Omental fat pad (tissue), 4 donors: ENCODE data around the gene SH3RF3. TPM values are rescaled to one million over a fixed set of nuclear protein-coding genes. Genes with fewer than 3 reads are reported as not detected.
"Not testable (repeated sequence)": the region's sequence is repeated elsewhere in the genome, so short reads cannot be mapped to it uniquely, and the experiment has no call there.

Experiments used
- ATAC-seq: fragments of 150-250 bp; one replicate; pipeline ENCODE4 v1.9.1; 2016; ENCODE audit warnings: mild to moderate bottlenecking, moderate library complexity; ENCODE audit not compliant: low FRiP score
- DNase-seq: peaks from one replicate; pipeline ENCODE4 v3.0.0-alpha.2; 2019; ENCODE audit warnings: low spot score
- CTCF ChIP-seq, 3 donors: fragments of 450-650 bp; IDR thresholded peaks; one replicate each; pipeline ENCODE4 v1.5.1; 2016 to 2017; ENCODE audit warnings: antibody characterized with exemption in 3 of 3, mild to moderate bottlenecking in 3 of 3, moderate library complexity in 2 of 3
- total RNA-seq, 4 donors: library from RNA; depleted of rRNA; stranded (reverse); fragments of >200 nt; gene quantifications; one replicate each; pipeline ENCODE4 v1.1.0, GENCODE V29; 2016

SH3RF3 gene
- total RNA-seq, 4 donors from 2014 or later = 6.5 to 16.6 (median 8.6) TPM

- no peak for ATAC-seq
- DNase-seq = no peak
- TF ChIP-seq CTCF (IDR thresholded peaks at IDR 0.05) = no peak
Measured at GRCh38 chr2:109532728-109533076, 403.7 kb downstream of the SH3RF3 start.

- no peak for TF ChIP-seq CTCF (IDR thresholded peaks at IDR 0.05)
- ATAC-seq = no peak
- DNase-seq = no peak
Measured at GRCh38 chr2:109533823-109534222, 404.8 kb downstream of the SH3RF3 start.

- ATAC-seq (no peak), DNase-seq (no peak)
- no peak for TF ChIP-seq CTCF (IDR thresholded peaks at IDR 0.05)
Measured at GRCh38 chr2:109535217-109535946, 406.4 kb downstream of the SH3RF3 start.

GRCh38 chr2:109536556-109536955 is 407.6 kb downstream of the SH3RF3 start:
- not testable (repeated sequence) for DNase-seq, ATAC-seq

GRCh38 chr2:109537565-109538222 is 408.7 kb downstream of the SH3RF3 start:
- no peak for TF ChIP-seq CTCF (IDR thresholded peaks at IDR 0.05)
- DNase-seq (no peak), ATAC-seq (no peak)

GRCh38 chr2:109538546-109538945 is 409.5 kb downstream of the SH3RF3 start:
- DNase-seq (no peak), ATAC-seq (no peak)
- TF ChIP-seq CTCF (IDR thresholded peaks at IDR 0.05) = no peak

GRCh38 chr2:109542384-109542783 is 413.4 kb downstream of the SH3RF3 start:
- no peak for TF ChIP-seq CTCF (IDR thresholded peaks at IDR 0.05)
- DNase-seq (no peak), ATAC-seq (no peak)
